Lower leg skin (tissue), 3 donors: Measurements from ENCODE around the gene C17orf50.

ENCODE experiments used
- POLR2A ChIP-seq, 2 donors: fragments of 450-650 bp; IDR thresholded peaks; one replicate each; pipeline ENCODE4 v1.6.1; 2016 to 2017; ENCODE audit warnings: antibody characterized with exemption in 2 of 2, mild to moderate bottlenecking in 1 of 2, moderate library complexity in 1 of 2
- TF ChIP-seq, protein P1 (sequence below), 3 donors: fragments of 450-650 bp; IDR thresholded peaks; one replicate each; pipeline ENCODE4 v1.5.1; 2016; ENCODE audit warnings: antibody characterized with exemption in 3 of 3, mild to moderate bottlenecking in 3 of 3, moderate library complexity in 2 of 3

DNA sequence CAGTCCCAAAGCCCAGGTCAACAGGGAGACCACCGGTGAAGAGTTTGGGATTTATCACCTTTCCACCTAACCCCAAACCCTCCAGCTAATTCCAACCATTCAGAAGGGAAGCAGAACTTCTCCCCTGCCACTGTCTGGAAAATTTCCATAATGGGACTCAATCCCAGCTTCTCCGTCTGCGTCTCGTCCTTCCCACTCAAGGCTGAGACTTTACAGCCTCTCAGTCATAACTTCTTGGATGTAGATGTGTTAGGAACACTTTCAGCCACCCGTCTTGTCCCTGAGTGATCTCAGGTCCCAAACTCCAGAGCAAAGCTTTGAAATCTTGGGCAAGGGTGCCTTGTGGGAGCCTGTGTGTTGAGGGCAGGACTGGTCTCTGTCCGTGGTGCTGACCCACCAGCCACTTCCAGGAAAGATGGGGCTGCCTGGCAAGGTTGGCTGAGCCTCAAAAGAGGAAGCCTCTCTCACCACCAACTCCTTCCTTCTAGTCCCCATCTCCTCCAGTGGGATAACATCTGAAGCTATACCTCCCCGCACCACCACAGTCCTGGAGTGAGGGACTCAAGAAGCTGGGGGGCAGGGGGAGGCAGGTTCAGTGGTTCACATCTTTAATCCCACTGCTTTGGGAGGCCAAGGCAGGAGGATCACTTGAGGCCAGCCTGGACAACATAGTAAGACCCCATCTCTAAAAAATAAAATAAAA, 16.9 kb upstream of the C17orf50 start:
- no peak for TF ChIP-seq POLR2A (IDR thresholded peaks at IDR 0.05)
- TF ChIP-seq, protein P1, sequence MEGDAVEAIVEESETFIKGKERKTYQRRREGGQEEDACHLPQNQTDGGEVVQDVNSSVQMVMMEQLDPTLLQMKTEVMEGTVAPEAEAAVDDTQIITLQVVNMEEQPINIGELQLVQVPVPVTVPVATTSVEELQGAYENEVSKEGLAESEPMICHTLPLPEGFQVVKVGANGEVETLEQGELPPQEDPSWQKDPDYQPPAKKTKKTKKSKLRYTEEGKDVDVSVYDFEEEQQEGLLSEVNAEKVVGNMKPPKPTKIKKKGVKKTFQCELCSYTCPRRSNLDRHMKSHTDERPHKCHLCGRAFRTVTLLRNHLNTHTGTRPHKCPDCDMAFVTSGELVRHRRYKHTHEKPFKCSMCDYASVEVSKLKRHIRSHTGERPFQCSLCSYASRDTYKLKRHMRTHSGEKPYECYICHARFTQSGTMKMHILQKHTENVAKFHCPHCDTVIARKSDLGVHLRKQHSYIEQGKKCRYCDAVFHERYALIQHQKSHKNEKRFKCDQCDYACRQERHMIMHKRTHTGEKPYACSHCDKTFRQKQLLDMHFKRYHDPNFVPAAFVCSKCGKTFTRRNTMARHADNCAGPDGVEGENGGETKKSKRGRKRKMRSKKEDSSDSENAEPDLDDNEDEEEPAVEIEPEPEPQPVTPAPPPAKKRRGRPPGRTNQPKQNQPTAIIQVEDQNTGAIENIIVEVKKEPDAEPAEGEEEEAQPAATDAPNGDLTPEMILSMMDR (IDR thresholded peaks at IDR 0.05) = no peak
